Stimulated activated memory B cell treated with anti-CD40 and anti-IgM and Interleukin-4, amounts not matched to agents 10 μg/mL and 1 μg/mL and 100 μg/mL, for 72 hours (primary cell): Measurements from ENCODE around the gene PGBD5.
"Not testable (repeated sequence)": the region's sequence is repeated elsewhere in the genome, so short reads cannot be mapped to it uniquely, and the experiment has no call there.

ENCODE experiments used
- ATAC-seq: fragments of 150-1000 bp; cut with Tn5 transposase; 2 replicates; pipeline ENCODE4 v1.10.0; 2021
- H3K27ac Mint-ChIP-seq: one replicate; pipeline ENCODE4 v1.8.0; 2022; ENCODE audit warnings: mild to moderate bottlenecking, mixed read lengths
- H3K27me3 Mint-ChIP-seq: one replicate; pipeline ENCODE4 v1.8.0; 2022; ENCODE audit warnings: mixed read lengths
- H3K36me3 Mint-ChIP-seq: one replicate; pipeline ENCODE4 v1.8.0; 2022; ENCODE audit warnings: mixed read lengths
- H3K4me1 Mint-ChIP-seq: one replicate; pipeline ENCODE4 v1.8.0; 2022; ENCODE audit warnings: mixed read lengths
- H3K4me3 Mint-ChIP-seq: one replicate; pipeline ENCODE4 v1.8.0; 2022; ENCODE audit warnings: mild to moderate bottlenecking, moderate library complexity, mixed read lengths
- H3K9me3 Mint-ChIP-seq: one replicate; pipeline ENCODE4 v1.8.0; 2022; ENCODE audit warnings: mixed read lengths

Gene PGBD5

DNA sequence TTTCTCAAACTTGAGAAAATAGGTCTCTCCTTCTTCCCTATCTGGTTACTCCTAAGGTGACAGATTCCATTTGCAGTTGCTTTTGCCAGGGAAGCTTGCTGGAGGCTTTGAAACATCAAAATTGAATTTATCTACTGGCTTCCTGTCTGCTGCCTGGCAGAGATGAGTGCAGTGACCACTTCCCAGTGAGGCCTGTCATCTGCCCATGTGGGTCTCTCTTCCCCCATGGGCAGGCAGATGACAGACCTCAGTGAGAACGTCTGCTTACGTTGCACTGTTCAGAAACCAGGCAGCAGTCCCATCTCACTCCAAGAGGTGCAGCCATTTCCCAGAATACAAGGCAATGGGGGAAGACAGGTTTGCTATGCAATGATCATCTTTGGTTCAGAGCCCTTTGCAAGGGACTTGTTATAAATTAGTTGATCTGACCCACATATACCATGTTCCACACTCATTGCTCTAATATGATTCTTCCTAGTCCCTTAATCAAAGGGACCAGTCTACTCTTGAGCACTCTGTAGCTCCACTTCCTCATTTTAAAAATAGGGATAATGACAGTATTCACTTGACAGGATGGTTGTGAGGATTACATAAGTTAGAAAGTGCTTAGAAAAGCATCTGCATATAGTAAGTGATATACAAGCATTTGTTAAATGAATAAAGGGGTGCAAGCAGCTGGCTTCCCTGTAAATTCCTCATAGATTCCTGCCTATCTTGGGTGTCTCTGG lies 10.6 kb downstream of the PGBD5 start:
- ATAC-seq: no peak
- Mint-ChIP-seq H3K9me3 (peaks cover 3% of the 10 kb centered on the region), H3K27ac (no peak overlapping the region), H3K4me3 (no peak overlapping the region), H3K27me3 (peaks cover 59% of the 10 kb centered on the region), H3K4me1 (no peaks in the 10 kb centered on the region), H3K36me3 (no peaks in the 10 kb centered on the region)

DNA sequence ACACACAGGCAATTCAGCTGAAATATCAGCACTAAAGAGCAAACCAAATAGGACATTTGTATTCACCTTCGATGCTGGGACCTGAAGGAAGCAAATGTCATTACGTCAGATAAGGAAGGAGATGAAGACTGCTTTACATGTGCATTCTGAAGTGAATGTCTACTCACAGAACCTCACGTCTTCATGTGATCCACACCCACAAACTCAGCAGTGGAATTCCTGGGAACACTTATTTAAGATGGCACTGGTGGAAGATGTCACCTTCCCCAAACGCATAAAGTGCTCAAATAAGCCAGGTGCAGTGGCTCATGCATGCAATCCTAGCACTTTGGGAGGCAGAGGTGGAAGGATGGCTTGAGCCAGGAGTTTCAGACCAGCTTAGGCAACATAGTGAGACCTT lies 11.4 kb downstream of the PGBD5 start:
- H3K4me1 Mint-ChIP-seq: no peaks in the 10 kb centered on the region
- peaks cover 67% of the 10 kb centered on the region for H3K27me3 Mint-ChIP-seq
- no peak overlapping the region for H3K27ac Mint-ChIP-seq
- H3K36me3 Mint-ChIP-seq: no peaks in the 10 kb centered on the region
- no peak overlapping the region for H3K4me3 Mint-ChIP-seq
- no peak for ATAC-seq
- H3K9me3 Mint-ChIP-seq: peaks cover 7% of the 10 kb centered on the region

DNA sequence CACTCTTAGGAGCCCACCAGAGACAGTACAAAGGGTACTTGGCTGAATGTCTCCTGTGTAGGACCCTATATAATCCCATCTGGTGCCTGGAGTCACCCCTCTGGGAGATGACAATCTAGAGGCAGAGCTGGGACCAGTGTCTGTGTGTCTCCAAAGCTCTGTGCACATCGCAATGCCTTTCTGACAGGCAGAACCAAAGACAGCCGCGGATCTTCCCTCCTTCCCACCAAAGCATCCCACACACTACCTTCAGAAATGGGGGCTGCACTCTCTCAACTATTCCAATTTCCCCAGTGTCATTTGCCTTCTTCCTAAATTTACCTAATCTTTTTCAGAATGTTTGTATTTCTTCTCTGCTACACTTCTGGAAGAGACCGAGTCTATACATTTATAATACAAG lies 12.0 kb downstream of the PGBD5 start:
- H3K4me3 Mint-ChIP-seq: no peak overlapping the region
- no peak for ATAC-seq
- peaks cover 67% of the 10 kb centered on the region for H3K27me3 Mint-ChIP-seq

DNA sequence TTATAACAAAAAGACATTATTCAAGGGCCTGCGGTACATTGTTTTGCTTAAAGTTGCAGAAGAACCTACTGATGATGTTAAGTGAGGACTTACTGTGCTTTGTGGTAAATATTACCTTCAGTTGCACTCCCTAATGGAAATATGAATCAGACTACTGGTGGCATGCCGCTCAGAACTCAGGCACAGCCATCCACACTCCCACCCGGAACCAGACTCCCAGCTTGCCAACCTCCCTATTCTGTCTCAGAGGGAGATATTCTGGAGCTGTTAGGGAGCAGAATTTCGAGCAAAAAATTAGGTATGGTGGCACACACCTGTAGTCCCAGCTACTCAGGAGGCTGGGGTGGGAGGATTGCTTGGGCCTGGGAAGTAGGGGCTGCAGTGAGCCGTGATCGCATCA lies 13.1 kb downstream of the PGBD5 start:
- H3K27me3 Mint-ChIP-seq: peaks cover 56% of the 10 kb centered on the region
- peaks cover 8% of the 10 kb centered on the region for H3K9me3 Mint-ChIP-seq
- no peak overlapping the region for H3K27ac Mint-ChIP-seq
- no peaks in the 10 kb centered on the region for H3K36me3 Mint-ChIP-seq
- H3K4me3 Mint-ChIP-seq: no peak overlapping the region
- no peaks in the 10 kb centered on the region for H3K4me1 Mint-ChIP-seq
- ATAC-seq: no peak

More for the DNA sequence above, 12.0 kb downstream of the PGBD5 start:
- H3K36me3 Mint-ChIP-seq: no peaks in the 10 kb centered on the region
- H3K9me3 Mint-ChIP-seq: peaks cover 10% of the 10 kb centered on the region
- no peak overlapping the region for H3K27ac Mint-ChIP-seq
- no peaks in the 10 kb centered on the region for H3K4me1 Mint-ChIP-seq

DNA sequence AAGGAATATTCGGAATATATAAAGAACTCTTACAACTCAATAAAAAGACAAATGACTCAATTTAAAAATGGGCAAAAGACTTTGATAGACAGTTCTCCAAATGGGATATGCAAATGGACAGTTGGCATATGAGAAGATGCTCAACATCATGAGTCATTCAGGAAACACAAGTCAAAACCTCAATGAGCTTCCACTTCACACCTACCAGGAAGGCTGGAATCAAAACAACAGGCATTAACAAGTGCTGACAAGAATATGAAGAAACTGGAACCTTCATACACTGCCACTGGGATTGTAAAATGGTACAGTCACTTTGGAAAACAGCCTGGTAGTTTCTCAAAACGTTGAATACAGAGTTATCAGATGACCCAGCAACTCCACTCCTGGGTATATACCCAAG lies 17.2 kb downstream of the PGBD5 start:
- Mint-ChIP-seq H3K9me3 (peaks cover 8% of the 10 kb centered on the region), H3K4me1 (no peaks in the 10 kb centered on the region), H3K27me3 (peaks cover 32% of the 10 kb centered on the region), H3K4me3 (no peak overlapping the region), H3K36me3 (no peaks in the 10 kb centered on the region), H3K27ac (no peak overlapping the region)
- no peak for ATAC-seq

DNA sequence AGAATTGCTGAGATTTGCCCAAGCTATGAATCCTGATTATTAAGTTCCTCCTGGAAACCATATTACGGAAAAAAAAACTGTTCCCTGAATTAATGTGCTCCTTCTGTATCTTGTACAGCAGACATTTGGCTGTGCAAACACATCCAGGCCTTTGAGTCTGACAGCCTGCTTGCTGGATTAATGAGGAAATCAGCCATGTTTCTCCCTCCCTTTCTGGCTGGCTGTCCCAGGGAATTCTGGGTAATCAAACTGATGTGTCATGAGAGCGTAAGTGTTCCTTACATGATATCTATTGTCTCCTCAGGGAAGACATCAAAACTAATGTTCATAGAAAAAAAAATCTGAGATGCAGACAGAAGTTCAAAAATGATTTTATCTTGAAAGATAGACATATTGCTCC lies 18.8 kb downstream of the PGBD5 start:
- Mint-ChIP-seq H3K27ac (no peak overlapping the region), H3K9me3 (peaks cover 8% of the 10 kb centered on the region), H3K36me3 (no peaks in the 10 kb centered on the region), H3K4me3 (no peak overlapping the region), H3K4me1 (no peaks in the 10 kb centered on the region), H3K27me3 (peaks cover 42% of the 10 kb centered on the region)
- ATAC-seq: no peak

DNA sequence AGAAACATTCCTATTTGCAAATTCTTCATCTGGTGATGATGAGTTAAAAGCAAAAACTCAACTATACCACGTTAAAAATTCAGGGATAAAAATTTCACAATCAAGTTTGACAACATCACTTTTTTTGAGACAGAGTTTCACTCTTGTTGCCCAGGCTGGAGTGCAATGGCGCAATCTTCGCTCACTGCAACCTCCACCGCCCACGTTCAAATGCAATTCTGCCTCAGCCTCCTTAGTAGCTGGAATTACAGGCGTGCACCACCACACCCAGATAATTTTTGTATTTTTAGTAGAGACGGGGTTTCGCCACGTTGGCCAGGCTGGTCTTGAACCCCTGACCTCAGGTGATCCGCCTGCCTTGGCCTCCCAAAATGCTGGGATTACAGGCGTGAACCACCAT lies 19.4 kb downstream of the PGBD5 start:
- not testable (repeated sequence) for H3K4me1 Mint-ChIP-seq, H3K4me3 Mint-ChIP-seq, H3K9me3 Mint-ChIP-seq, ATAC-seq, H3K27ac Mint-ChIP-seq, H3K36me3 Mint-ChIP-seq
- H3K27me3 Mint-ChIP-seq: peaks cover 41% of the 10 kb centered on the region

DNA sequence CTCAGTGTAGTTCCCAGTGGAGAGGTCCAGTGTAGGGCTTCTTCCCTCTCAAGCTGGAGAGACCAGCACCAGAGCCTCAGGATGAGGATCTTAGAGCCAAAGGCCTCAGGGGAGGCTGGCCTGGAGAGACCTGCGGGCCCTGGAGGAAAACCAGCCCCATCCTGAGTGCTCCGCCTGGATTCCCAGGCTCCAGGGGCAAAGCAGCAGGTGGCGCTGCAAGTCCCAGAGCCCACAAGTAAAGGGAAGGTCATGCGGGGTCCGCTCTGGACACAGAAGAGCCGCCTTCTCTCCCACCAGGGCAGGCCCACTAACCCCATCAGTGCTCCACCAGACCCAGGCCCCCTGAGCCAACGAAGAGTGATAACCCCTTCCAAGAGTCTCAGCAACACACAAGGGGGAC lies 22.7 kb downstream of the PGBD5 start:
- H3K4me1 Mint-ChIP-seq: no peaks in the 10 kb centered on the region
- H3K27ac Mint-ChIP-seq: no peak overlapping the region
- no peak overlapping the region for H3K4me3 Mint-ChIP-seq
- H3K9me3 Mint-ChIP-seq: no peaks in the 10 kb centered on the region
- H3K36me3 Mint-ChIP-seq: no peaks in the 10 kb centered on the region
- H3K27me3 Mint-ChIP-seq: peaks cover 43% of the 10 kb centered on the region
- ATAC-seq: no peak

DNA sequence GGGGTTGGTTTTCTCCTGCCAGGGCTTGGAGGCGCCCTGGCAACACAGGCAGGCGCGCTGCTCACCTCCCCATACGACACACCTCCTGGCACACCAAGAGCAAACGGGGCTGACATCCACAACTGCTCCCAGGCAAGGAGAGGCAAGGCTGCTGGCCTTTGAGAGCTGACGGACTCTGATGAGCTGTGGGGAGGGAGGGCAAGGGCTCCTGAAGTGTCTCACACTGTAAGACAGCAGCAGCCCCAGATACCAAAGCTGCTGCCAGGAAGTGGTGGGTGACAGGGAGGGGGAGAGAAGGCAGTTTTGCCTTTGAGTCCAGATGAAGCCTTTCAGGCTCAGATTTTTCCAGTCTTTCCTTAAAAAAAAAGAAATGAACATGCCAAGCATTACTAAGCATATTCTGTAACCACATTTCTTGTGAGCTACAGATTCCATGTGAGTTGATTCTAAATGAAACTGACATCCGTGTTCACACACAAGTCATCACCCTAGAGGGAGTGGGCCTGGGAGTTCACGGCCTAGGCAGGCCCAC lies 24.3 kb downstream of the PGBD5 start:
- no peak for ATAC-seq
- Mint-ChIP-seq H3K36me3 (no peaks in the 10 kb centered on the region), H3K4me1 (no peaks in the 10 kb centered on the region), H3K27ac (no peak overlapping the region), H3K9me3 (no peaks in the 10 kb centered on the region), H3K4me3 (no peak overlapping the region), H3K27me3 (peaks cover 59% of the 10 kb centered on the region)

DNA sequence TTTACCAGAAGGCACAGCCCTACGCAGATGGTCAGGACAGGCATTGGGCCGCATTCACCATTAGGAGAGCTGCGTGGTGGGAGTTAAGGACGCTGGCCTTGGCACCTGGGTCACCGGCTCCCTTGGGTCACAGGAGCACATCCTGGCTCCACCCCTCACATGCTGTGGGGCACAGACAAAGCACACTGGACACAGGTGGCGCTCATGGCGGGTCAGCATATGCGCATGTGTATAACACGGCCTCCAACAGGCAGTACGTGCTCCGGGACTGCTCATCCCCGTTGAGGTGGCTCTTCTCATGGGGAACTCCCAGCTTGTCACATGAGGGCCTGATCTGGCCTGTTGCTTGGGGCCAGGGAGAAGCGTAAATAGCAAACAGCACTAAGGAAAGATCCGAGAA lies 25.0 kb downstream of the PGBD5 start:
- ATAC-seq: no peak
- Mint-ChIP-seq H3K4me1 (no peaks in the 10 kb centered on the region), H3K9me3 (peaks cover 3% of the 10 kb centered on the region), H3K27ac (no peak overlapping the region), H3K27me3 (peaks cover 66% of the 10 kb centered on the region), H3K4me3 (no peak overlapping the region), H3K36me3 (no peaks in the 10 kb centered on the region)

DNA sequence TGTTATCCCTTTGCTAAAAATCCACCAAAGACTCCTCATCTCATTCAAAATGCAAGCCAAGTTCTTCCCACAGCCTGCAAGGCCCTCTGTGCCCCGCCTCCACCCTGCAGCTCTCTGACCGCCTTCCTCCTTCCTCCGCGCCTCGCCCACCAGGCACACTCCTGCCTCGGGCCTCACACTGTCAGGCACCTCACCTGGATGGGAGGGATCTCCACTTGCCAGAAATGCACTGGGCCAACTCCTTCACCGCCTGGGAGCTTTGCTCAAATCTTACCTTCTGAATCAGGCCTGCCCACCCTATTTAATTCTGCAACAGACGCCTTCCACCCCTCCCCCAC lies 26.2 kb downstream of the PGBD5 start:
- Mint-ChIP-seq H3K27me3 (peaks cover 72% of the 10 kb centered on the region), H3K4me3 (no peak overlapping the region)

DNA sequence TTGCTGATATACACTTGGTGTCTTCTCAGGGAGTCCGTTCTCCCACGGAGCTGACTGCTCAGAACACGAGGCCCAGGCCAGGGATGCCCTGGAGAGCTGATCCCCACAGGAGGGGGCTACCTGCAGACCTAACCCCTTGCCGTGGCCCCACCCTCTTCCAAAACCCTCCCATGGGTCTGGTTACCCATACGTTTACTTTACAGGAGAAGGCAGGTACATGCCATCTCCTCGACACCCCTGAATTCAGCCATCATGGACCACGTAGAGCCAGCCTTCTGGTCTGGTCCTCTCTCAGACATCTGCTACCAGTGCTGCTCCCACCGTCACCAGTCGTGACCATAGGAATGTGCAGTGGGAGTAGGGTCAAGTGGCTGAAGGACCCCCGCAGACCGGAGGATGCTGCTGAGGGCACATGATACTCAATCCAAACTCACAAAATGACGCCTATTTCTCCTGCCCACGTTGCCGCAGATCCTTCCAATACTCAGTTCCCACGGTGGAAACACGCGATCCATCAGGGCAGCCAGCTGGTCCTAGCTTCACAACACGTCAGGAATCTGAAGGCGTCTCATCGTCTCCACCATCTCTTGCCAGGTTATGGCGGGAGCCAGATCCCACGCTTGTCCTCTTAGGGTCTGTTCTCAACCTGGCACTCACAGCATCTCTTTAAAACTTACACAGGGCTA lies 26.7 kb downstream of the PGBD5 start:
- peaks cover 9% of the 10 kb centered on the region for H3K9me3 Mint-ChIP-seq
- ATAC-seq: no peak
- H3K4me3 Mint-ChIP-seq: no peak overlapping the region
- H3K27me3 Mint-ChIP-seq: peaks cover 75% of the 10 kb centered on the region
- no peaks in the 10 kb centered on the region for H3K36me3 Mint-ChIP-seq
- no peaks in the 10 kb centered on the region for H3K4me1 Mint-ChIP-seq
- no peak overlapping the region for H3K27ac Mint-ChIP-seq

More for the DNA sequence above, 26.2 kb downstream of the PGBD5 start:
- Mint-ChIP-seq H3K36me3 (no peaks in the 10 kb centered on the region), H3K9me3 (peaks cover 6% of the 10 kb centered on the region), H3K27ac (no peak overlapping the region), H3K4me1 (no peaks in the 10 kb centered on the region)
- no peak for ATAC-seq

DNA sequence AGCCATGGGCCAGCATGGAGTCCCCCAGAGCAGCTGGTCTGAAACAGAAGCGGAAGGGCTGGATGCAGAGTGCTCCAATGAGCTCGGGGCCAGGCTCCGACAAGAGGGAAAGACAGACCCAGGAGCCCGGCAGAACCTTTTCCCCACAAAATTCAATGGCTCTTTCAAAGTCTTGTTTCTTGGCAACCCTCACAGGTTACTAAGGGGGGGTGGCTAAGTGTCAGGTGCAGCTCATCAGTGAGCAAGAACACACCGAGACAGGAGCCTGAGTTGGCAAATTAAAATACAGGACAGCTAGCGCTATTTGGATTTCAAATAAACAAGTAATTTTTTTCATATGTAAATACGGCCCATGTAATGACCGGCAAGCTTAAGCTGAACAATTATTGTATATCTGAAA lies 27.3 kb downstream of the PGBD5 start:
- ATAC-seq: no peak
- no peaks in the 10 kb centered on the region for H3K4me1 Mint-ChIP-seq
- H3K27ac Mint-ChIP-seq: no peak overlapping the region
- H3K27me3 Mint-ChIP-seq: peaks cover 77% of the 10 kb centered on the region
- no peaks in the 10 kb centered on the region for H3K36me3 Mint-ChIP-seq
- no peak overlapping the region for H3K4me3 Mint-ChIP-seq
- H3K9me3 Mint-ChIP-seq: peaks cover 15% of the 10 kb centered on the region

DNA sequence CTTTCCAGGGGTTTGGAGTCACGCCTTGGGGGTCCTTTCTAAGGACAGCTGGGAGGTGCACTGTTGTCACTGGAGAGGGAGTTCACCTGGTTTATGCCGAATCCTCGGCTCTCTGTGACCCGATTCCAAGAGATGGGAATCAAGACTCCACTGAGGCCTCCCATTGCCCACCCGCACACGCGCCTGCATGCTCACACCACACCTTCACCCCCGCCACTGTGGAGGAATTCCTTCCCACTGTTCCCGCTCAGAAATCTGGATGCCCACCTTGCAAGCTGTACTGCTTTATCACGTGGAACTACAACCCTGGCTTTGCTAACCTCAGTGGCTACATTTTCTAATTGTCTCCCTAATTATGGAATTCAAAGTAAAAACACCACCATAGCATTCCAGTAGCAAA lies 29.2 kb downstream of the PGBD5 start:
- Mint-ChIP-seq H3K4me1 (no peaks in the 10 kb centered on the region), H3K27me3 (peaks cover 82% of the 10 kb centered on the region), H3K9me3 (peaks cover 22% of the 10 kb centered on the region), H3K36me3 (no peaks in the 10 kb centered on the region), H3K4me3 (no peak overlapping the region), H3K27ac (no peak overlapping the region)
- no peak for ATAC-seq

DNA sequence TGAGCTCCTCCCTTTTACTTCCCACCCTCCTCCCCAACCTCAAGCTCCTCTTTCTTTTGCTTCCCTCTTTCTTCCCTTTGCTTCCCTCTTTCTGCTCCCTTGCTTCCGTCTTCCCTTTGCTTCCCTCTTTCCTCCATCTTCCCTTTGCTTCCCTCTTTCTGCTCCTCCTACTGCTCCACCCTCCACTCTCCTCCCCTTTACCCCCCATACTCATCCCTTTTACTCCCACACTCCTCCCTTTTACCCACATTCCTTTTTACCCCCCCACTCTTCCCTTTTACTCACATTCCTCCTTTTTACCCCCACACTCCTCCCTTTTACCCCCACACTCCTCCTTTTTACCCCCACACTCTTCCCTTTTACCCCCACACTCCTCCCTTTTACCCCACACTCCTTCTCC lies 30.2 kb downstream of the PGBD5 start:
- no peak for ATAC-seq
- Mint-ChIP-seq H3K36me3 (no peaks in the 10 kb centered on the region), H3K27me3 (peaks cover 82% of the 10 kb centered on the region), H3K9me3 (peaks cover 22% of the 10 kb centered on the region), H3K27ac (no peak overlapping the region), H3K4me1 (no peaks in the 10 kb centered on the region), H3K4me3 (no peak overlapping the region)

DNA sequence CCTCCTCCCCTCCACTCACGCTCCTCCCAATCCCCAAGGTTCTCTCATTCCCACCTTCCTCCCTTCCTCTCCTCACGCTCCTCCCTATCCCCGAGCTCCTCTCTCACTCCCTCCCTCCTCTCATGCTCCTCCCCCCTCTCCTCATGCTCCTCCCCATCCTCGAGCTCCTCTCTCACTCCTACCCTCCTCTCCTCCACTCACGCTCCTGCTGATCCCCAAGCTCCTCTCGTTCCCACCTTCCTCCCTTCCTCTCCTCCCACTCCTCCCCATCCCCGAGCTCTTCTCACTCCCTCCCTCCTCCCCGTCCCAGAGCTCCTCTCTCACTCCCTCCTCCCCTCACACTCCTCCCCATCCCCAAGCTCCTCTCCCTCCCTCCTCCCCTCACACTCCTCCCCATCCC lies 31.4 kb downstream of the PGBD5 start:
- H3K4me1 Mint-ChIP-seq: no peaks in the 10 kb centered on the region
- no peak overlapping the region for H3K27ac Mint-ChIP-seq
- H3K4me3 Mint-ChIP-seq: no peak overlapping the region
- H3K9me3 Mint-ChIP-seq: peaks cover 22% of the 10 kb centered on the region
- peaks cover 80% of the 10 kb centered on the region for H3K27me3 Mint-ChIP-seq
- no peaks in the 10 kb centered on the region for H3K36me3 Mint-ChIP-seq
- ATAC-seq: no peak
